ENCODE results near the gene MEIKIN.

MEIKIN gene, protein sequence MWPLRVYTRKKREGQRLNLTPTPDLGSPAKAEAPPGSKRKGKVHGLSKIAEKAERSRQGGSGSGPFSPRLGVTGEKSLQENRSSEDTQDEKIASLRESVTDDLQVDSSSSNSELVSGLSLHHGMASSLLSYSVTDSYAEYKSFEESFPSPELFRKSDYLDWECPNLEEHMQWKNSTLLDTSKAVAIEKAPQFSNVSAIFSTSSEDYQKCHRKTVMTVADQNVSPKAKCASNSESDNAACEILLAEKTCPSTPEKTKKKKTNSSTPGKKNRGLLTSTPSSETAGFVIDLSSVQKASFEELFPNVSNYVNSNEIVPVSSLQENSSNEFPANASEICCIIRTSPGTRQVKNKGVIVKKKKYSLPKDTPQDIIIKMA
- 0 to 0.24 reads per million in 2 donors for total RNA-seq

DNA sequence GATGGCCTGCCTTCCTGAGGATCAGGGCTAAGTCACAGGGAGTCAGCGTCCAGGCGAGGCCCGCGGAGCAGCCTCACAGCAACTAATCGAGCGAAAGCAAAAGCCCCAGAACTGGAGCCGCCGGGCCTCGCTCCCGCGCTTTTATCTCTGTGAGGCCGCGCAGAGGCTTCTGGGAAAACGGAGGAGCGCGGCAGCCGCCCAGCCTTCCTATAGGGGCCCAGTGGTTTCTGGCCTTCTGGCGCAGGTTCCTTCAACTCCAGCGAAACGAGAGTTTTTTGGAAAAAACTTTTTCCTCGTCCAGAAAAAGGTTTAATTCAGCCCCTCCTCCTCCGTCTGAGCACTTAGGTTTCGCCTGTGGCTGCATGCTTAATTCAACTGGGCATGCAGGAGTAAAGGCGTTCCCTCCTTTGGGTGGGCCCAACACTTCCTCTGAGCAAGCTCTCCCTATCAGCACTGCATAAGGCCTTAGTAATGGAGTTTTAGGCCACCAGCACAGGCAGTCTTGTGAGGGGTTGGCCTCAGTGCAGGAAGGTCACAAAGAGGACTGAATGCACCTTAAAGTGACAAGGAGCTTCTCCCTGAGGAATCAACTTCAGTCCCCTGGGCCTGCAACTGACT is at the start of gene MEIKIN:
MEIKIN (minus strand) TSS at position 113 of the 618 bp plus-strand sequence. CDS start 158 bp downstream, outside the sequence.
- DNase-seq = no peak

DNA sequence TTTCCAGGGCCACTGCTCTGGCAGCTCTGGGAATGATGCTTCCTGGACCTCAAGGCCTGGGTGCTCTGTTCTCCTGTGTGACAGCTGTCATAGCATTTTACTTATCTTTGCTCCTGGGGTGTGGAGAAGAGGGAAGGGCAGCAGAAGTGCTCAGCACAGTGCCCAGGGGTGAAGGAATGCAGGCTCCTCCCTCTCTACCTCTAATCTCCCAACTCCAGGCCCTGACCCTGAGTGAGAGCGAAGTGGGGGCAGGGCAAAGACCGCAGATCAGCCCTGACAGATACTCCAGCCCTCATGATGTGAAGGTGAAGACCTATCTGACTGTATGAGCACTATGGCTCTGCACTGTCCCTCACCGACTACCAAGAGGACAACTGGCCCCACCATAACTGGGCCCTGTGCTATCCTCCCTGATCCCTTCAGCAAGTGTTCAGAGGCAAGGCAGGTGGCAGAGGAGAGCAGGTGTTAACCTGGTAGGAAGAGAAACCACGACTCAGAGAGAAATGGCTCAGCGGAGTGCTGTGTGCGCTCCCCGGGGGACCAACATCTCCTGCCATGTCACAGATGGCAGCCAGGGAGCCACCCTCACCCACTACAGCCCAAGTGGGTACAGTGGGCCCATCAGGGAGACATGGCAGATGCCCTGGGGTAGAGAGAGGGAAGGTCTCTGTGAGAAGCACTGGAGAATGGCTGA is 49.2 kb upstream of the MEIKIN start:
- DNase-seq = no peak

DNA sequence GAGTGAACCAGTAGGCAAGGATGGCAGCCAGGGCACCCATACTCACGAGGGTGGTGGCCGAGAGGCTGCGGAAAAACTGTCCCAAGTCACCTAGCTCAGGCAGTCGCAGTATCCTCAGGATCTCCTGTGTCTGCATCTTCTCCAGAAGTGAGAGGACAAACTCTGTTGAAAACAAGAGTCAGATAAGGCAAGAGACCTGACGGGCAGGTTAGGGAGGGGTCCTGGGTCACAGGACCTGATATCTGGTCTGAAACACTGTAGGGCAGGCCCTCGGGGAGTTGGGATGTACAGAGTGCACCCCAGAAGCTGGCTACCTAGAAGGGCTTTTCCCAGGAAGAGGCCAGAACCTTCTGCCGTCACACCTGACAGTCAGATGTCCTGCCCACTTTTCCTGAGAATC is 48.6 kb upstream of the MEIKIN start:
- DNase-seq = no peak

DNA sequence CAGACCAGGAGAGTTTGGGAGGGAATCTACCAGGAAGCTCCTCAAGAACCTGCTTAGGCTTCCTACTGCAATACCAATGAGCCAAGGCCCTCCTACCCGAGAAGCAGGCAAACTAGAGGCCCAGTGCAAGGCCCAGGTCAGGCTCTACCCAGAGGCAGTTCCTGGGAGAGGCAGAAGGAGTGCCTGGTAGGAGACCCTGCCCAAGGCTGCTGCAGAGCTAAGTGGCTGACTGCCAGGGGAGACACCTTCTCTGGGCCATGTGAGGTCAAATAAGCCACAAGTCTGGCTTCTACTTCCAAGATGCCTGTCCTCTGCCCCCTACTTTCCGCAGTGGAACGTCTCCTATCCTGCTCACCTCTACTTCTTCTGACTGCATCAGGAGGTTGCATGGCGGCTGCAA is 48.2 kb upstream of the MEIKIN start:
- DNase-seq = no peak

DNA sequence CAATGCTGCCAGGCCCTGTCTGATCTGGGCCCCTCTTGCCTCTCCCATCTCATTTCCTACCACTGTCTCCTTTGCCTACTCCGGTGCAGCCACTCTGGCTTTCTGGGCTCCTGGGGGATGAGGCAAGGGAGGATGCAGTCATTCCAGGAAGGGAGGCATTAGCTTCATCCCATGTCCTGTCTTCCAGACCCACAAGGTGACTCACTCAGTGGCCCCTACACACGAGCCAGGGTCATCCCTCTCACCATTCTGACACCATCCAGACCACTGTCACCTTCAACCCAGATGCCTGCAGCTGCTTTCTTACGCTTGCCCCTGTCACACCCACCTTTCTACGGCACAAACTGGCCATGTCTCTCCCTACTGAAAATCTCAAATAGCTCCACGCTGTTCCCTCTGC is 46.9 kb upstream of the MEIKIN start:
- no peak for DNase-seq

DNA sequence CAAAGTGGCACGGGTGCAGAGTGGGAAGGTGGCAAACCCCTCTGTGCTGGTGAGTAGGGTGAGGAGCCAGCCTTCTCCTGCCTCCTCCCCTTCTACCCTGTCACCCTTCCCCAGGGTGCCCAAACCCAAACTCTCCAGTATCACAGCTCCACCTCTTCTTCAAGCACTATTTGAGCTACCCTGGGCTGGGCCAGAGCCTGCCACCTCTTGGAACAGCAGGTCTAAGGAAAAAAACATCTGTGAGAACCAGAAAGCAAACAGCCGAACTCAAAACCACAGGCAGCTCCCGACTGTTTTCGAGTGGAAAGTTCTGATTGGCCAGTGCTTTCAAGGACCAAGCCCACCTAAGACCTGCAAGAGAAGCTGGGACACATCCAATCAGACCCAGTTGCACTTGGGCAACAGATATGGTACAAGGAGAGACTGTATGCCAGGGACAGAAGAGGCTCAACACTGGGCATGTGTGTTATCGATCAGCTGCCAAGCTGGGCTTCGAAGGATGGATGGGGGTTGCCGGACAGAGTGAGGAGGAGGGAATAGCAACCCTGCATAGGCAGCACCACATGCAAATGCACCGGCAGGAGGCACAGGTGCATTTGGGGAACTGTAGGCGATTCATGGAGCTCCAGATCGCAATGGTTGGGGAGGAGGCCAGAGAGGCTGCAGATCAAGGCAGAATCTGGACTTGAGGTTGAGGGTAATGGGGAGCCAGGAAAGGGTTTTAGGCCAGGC is 46.3 kb upstream of the MEIKIN start:
- DNase-seq = no peak

DNA sequence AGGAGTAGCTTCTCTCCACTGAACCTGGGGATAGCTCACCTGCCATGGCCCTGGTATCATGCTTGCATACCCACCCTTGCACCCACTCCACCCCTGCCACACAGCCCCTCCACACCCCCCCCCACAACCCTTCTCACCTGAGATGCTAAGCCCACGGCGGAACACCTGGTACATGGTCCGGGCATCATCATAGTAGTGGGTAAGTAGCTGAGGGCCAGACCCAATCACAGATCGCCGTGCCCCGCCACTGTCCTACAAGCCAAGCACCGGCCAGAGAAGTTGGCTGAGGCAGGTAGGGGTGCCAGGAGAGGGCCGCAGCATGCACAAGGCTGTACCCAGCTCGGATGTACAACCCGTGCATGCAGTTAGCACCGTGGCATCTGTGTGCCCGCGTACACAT is 45.3 kb upstream of the MEIKIN start:
- DNase-seq = no peak

DNA sequence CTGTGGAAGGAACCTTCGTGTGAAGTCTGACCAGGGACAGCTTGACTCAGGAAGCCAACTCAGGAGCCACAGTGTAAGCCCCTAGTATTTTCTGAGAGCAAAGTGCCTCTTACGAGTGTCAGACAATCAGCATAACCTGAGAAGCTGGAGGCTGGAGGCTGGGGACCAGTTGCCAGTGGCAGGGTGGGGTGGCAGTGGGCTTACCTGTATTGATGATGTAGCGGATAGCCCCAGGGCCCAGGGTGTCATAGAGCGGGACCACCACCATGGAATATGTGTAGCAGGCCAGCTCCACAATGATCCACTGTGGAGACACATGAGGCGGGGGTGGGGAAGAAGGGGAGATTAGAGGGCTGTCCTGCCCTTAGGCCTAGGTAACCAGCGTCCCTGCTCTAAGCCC is 43.1 kb upstream of the MEIKIN start:
- DNase-seq = no peak

DNA sequence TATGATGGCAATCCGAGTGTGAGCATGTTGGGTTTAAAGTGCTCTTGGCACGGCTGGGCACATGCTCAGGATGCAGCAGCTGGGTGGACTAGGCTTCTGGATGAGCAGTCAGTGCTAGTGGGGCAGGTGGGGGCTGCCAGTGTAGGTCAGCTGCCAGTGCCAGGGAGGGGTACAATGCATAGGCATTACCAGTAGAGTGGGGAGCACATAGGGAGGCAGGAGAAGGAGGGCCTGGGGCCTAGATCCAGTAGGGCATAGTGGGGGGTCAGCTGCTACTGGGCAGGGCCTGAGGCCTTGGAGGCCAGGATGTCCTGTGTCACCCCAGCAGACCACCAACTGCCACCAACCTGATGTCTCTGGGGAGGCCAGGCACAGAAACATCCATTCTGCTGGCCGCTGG is 41.8 kb upstream of the MEIKIN start:
- DNase-seq = no peak

DNA sequence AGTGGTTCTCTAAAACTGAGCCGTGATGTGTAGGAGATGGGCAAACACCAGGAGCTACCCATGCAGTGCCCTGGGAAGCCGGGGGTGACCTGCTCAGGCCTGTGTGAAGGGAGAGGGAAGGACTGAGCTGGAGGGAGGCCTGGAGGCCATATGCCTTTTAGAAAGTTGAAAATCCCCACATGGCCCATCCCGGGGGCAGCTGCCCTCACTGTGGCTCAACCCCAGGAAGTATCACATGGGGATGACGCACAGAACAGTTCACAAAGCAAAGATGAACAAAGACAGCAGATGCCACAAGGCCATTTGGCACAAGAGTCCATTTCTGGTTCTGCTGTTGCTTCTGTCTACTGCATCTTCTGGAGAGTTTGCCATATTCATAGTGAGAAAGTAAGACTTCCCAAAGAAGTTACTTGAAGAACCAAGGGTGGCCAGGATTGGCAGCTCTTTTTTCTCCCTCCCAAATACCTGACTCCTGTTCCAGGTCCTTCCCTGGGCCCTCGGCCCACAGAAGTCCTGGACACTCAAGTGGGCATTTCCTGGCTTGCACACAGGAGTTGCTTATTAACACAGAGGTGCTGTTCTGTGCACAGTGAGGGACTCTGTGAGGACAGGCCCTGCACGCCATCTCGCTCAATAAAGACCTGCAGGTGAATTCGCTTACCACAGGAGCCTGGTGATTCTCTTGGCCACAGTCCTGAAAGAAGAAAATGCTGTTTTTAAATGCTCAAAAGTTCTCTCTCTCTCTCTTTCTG is 40.9 kb upstream of the MEIKIN start:
- DNase-seq = no peak

DNA sequence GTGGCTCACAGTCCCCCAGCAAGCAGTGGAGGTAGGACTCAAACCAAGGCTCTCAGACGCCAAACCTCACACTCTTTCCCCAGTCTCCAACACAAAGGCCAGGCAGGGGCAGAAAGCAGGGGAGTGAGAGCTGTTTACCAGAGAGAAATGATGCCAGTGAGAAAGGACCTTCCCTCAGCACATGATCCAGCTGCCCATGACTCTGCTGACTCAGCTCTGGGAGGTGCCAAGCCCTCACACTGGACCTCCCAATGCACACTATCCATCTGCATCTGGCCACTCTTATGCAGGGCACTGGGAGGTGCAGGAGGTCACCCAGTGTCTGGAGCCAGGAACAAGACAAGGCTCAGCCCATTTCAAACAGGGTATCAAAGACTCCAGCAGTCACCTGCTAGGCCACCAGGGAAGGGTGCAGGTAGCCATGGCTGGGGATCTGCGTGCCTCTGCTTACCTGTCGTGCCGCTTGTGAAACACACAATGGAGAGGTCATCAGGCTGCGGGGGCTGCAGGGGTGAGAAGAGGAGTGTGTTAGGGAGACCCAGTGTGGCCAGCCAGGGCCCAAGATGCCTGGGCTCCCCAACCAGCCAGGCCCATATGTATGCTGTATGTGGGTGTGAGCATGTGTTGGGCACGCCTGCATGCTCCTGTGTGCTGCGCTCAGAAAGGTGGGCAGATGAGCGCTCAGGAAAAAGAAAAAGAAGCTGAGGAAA is 39.6 kb upstream of the MEIKIN start:
- no peak for DNase-seq

DNA sequence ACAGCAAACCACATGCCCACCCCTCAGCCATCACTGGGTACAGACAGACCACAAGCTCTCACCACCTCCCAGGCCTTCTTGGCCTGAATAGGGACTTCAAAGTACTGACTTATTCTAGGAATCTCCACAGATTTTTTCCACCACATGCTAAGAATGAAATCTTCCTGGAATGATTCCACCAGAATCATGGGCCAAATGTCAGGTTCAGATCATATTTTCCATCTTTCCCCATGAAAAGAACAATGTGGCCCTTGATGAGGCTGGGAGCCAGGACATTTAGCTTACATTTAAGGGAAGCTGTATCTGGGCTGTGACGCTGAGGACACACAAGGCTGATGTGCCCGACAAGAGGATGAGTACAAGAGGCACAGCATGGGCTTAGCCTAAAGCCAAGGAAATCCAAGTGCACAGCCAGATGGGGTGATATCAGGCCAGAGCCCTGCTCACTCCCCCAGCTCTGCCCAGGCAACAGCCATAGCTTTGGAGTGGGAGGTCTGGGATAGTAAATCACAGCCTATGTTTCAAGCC is 37.8 kb upstream of the MEIKIN start:
- no peak for DNase-seq

DNA sequence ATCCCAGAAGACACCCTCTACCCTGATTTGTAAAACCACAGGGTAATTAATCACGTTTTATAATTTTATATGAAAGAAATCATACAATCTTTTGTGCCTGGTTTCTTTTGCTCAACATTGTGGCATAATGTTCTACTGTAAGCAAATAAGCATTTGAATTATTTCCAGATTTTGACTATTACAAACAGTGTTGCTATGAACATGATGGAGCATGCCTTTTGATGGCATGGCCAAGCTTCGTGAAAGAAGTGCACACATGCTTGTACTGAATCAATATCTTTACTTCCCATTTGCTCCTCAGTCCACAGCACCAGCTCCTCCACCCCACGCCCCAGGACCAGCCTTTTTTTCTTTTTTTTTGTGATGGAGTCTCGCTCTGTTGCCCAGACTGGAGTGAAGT is 36.1 kb upstream of the MEIKIN start:
- DNase-seq = no peak

DNA sequence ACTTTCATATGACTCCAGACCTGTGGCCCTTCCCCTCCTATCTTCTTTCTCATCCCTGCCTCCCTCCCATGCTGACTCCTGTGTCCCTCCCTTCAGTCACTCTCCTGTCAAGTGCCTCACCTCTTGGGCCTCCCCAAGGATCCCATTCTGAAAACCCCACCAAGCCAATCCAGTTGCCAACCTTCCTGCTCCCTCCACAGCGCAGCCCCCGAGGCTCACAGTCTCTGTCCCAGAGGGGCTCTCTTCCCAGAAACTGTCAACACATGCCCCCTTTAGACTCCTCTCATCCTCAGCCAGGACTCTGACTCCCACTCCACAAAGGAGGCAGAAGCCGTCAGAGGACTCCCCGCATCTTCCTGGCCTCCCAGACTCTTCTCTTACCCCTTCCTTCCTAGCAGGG is 35.2 kb upstream of the MEIKIN start:
- no peak for DNase-seq

DNA sequence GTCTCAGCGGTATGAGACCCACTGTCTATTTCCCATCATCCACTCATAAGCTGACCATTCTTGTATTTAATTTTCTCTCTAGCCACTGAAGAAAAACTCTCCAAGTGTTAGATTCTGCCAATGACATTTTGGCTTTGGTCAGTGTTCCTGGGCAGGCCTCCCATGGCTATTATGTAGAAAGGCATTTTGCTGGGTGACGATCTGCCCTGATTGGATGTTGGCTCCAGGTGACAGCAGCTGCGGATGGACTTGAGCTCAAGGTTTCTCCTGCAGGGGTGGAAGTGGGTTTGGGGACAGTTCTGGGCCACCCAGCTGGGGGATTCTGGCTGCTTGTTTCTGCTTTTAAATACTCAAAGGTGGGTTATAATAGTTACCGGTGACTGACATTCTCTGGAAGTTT is 34.4 kb upstream of the MEIKIN start:
- no peak for DNase-seq

DNA sequence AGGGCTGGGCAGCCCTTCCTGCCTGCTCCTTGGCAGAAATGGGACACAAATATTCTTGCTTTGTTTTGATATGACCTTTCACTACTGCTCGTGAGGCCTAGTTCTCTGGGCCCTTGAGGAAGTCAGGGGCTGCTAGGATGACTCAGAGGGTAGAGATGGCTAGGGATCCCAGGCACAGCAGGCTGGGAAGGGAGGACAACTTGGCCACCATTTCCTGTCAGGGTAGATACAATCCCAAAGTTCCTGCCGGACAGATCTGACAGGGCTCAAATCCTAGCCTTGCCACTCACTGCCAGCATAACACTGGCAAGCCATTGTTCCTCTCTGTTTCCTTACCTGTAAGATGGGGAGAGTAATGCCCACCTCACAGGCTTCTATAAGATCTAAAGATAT is 31.7 kb upstream of the MEIKIN start:
- DNase-seq = no peak

DNA sequence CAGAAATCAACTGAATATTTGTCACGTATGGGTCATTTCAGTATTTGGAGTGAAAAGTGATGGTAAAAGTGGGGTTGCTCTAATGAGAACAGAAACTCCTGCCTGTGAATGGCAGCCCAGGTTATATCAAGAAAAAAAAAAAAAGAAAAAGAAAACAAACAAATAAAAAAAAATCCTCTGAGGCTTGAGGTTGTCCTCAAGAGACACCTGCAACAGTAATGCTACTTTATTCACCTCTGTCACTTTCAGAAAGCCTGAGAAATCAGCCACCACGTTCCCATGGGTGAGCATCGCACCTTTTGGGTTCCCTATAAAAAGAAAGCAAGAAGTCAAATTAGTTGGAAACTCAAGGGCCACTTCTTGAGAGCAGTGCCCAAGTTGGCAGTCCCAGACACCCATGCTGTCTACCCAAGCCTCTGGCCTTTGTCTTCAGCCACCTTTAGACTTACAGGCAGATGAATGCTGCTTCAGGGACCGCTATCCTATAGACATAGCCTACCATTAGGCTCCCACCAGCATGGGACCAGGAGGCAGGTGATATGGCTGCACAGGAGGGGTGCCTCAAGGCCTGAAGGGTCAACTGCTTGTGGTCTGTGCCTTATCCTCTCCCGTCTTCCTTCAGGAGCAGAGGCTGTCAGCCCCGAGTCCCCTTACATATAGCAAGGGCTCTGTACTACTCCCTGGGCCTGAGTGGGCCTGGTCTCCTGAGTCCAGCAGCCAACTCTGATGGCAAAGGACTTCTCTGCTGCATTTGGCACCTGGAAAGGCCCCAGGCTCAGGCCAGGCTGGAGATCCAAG is 31.1 kb upstream of the MEIKIN start:
- no peak for DNase-seq

DNA sequence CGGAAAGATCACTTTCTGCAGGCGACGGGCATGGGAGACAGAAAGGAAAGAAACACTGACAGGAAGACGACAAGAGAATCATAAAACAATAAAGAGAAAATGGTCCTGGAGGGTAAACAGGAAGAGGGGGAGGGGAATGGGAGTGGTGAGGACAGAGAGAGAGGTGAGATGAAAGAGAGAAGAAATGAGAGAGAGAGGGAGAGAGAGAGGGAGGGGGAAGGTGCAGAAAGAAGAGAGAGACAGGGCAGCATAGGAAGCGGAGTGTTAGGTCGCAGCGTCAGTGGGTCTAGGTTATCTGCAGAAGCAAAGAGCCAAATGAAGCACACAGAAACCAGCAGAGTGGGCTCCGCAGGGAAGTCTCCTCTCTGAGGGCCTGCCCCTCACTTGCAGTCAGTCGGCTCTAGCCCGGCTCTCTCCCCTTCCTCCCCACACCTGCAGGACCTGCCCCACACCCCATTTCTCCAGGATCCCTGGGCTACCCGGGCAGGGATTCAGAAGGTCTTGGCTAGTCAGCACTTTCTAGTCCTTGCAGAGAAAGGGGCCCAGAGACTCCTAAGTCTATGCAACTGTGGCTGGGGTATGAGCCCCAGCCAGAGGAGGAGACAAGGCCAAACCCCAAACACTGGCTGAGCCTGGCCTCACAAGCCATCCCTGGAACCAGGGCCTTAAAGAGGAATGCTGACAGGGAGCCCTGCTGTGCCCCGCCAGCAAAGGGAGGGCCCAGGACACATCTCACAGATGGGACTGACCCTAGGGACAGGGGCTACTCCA is 29.7 kb upstream of the MEIKIN start:
- DNase-seq = no peak

DNA sequence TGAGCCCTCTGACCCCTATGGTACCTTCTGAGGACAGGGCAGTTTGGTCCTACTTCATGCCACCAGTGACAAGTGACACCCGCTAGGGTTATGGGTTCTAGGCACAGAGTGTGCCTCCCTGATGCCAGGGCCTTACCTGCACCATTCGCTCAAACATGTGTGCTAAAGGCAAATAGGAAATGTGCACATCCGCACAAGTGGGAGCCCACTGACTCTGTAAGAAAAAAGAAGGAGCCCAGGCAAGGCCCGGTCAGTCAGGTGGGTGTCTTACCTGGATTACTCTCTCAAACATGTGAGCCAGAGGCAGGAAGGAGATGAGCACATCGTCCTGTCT is 29.1 kb upstream of the MEIKIN start:
- DNase-seq = no peak

DNA sequence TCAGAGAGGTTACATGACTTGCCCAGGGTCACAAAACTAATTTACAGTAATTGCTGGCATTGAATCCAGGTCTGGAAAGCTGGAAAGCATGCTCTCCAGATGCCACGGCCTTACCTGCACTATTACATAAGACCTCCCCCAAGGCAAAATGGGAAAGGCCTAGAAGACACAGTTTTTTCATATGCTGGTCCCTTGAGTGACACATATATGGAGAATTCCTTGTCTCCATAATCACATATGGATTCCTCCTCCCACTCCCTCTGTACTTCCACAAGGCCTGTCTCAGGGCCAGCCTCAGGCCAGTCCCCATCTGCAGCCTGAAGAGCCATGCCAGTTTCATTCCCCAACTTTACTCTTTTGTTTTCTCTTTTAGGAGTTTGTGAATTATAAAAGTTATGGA is 28.6 kb upstream of the MEIKIN start:
- DNase-seq = no peak
